ENCODE measurements around the gene NKIRAS2. TPM values are rescaled to one million over a fixed set of nuclear protein-coding genes. Genes with fewer than 3 reads are reported as not detected.

Gene NKIRAS2
- total RNA-seq, 2 donors from 2014 or later = 48.0 to 51.2 TPM

DNA sequence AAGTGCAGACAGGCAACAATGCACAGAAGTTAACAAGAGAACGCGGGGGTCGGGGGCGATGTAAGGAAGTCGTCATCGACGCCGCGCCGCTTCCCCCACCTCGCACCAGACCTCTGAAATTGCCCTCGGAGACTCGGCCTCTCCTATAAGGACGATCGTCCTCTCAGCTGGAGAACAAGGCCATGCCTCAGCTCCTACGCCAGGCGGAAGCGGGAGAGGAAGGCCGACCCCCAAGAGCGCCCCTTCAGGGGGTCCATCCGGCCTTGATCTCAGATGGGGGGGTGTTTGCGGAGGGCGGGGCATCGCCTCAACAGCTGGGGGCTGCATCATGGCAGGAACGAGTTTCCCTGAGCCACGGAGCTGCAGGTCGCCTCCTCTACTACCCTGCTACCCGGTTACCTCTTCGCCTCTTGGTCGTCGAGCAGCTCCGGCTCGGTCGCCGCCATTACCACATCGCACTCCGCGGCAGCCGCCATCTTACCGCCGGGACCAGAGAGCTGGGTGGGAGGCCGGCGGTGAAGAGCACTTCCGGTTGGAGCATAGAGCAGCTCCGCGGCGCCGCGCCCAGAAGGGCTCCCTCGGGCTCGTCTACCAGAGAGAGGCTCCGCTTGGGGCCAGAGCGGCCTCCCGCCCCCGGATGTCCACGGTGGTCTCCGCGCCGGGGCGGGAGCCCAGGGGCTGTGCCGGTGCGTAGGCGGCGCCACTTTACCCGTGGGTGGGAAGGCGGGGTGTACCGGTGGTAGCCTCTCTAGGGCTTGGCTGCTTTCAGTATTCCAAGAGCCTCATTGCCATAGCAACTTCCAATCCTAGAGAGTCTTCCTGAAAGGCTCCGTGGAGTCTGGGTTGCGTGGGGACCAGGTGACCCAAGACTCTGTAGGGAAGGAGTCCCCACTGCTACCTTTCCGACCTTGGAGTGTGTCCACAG is 2.7 kb upstream of the NKIRAS2 start, which contains the start of gene DNAJC7:
TSS of gene DNAJC7 (minus strand) at position 499 of the 925 bp plus-strand sequence. CDS start at position 476, 23 bp downstream.
- H3K4me3 Mint-ChIP-seq = peak within 1 kb of the TSS; percentile 90
- Histone ChIP-seq H3K9ac (ENCODE audit: extremely low read depth, low read length, poor library complexity, severe bottlenecking) (peak within 1 kb of the TSS; percentile 96), H3K9me3 (ENCODE audit: control insufficient read depth, low read length) (no peaks in the 10 kb centered on the region), H3K4me1 (ENCODE audit: control insufficient read depth, insufficient read depth, low read length) (peaks cover 7% of the 10 kb centered on the region), H3K27me3 (ENCODE audit: control insufficient read depth, insufficient read depth, low read length, poor library complexity, severe bottlenecking) (no peaks in the 10 kb centered on the region), H3K27ac (ENCODE audit: low read depth, low read length) (peak within 1 kb of the TSS; percentile 92), H3K4me3 (ENCODE audit: low read length) (peak within 1 kb of the TSS; percentile 99), H3K36me3 (ENCODE audit: control insufficient read depth, insufficient read depth, low read length) (peaks cover 17% of the 10 kb centered on the region)
- H3K4me1 Mint-ChIP-seq = peaks cover 33% of the 10 kb centered on the region
- peak within 1 kb of the TSS; percentile 99 for H3K27ac Mint-ChIP-seq
- peaks cover 15% of the 10 kb centered on the region for H3K36me3 Mint-ChIP-seq (ENCODE audit: low read depth)
- H3K9me3 Mint-ChIP-seq = no peaks in the 10 kb centered on the region
- TF ChIP-seq, protein P1, sequence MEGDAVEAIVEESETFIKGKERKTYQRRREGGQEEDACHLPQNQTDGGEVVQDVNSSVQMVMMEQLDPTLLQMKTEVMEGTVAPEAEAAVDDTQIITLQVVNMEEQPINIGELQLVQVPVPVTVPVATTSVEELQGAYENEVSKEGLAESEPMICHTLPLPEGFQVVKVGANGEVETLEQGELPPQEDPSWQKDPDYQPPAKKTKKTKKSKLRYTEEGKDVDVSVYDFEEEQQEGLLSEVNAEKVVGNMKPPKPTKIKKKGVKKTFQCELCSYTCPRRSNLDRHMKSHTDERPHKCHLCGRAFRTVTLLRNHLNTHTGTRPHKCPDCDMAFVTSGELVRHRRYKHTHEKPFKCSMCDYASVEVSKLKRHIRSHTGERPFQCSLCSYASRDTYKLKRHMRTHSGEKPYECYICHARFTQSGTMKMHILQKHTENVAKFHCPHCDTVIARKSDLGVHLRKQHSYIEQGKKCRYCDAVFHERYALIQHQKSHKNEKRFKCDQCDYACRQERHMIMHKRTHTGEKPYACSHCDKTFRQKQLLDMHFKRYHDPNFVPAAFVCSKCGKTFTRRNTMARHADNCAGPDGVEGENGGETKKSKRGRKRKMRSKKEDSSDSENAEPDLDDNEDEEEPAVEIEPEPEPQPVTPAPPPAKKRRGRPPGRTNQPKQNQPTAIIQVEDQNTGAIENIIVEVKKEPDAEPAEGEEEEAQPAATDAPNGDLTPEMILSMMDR (conservative IDR thresholded peaks at IDR 0.05) = no peak
- WGBS, 2 experiments (ENCODE audit: insufficient coverage in 1 of 2, insufficient read length in 1 of 2) = 0% methylated on average over 4 to 70 of the region's 70 CpGs
- H3K27me3 Mint-ChIP-seq (ENCODE audit: insufficient read depth) = no peaks in the 10 kb centered on the region
- DNase-seq = peak; percentile 98

DNA sequence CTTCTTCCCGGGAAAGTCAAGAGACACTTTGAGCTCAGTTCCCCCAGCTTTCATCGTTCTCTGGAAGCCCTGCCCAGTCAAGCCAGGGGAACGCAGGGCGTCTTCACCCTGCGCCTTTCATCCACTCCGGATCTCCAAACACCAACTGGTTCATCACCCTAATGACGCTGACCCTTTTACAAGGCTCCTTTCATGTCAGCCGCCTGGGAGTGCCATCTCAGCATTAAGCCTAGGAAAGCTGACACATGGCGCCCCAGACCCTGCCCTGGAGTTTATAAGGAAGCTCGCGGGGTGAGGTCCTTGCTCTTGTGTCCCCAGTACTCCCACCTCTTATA is 2.1 kb upstream of the NKIRAS2 start:
- no peaks in the 10 kb centered on the region for H3K9me3 ChIP-seq (ENCODE audit: control insufficient read depth, low read length)
- Mint-ChIP-seq H3K36me3 (ENCODE audit: low read depth) (peaks cover 20% of the 10 kb centered on the region), H3K27me3 (ENCODE audit: insufficient read depth) (no peaks in the 10 kb centered on the region), H3K4me3 (peak overlapping the region; percentile 90), H3K27ac (peak overlapping the region; percentile 99), H3K4me1 (peaks cover 28% of the 10 kb centered on the region), H3K9me3 (no peaks in the 10 kb centered on the region)
- peaks cover 7% of the 10 kb centered on the region for H3K4me1 ChIP-seq (ENCODE audit: control insufficient read depth, insufficient read depth, low read length)
- H3K4me3 ChIP-seq (ENCODE audit: low read length) = peak overlapping the region; percentile 99
- no peaks in the 10 kb centered on the region for H3K27me3 ChIP-seq (ENCODE audit: control insufficient read depth, insufficient read depth, low read length, poor library complexity, severe bottlenecking)
- H3K27ac ChIP-seq (ENCODE audit: low read depth, low read length) = peak overlapping the region; percentile 92
- peaks cover 24% of the 10 kb centered on the region for H3K36me3 ChIP-seq (ENCODE audit: control insufficient read depth, insufficient read depth, low read length)
- WGBS, 2 experiments (ENCODE audit: insufficient coverage in 1 of 2, insufficient read length in 1 of 2) = 11 to 28% methylated on average over 10 to 11 of the region's 11 CpGs
- H3K9ac ChIP-seq (ENCODE audit: extremely low read depth, low read length, poor library complexity, severe bottlenecking) = peak overlapping the region; percentile 96
- no peak for DNase-seq
- TF ChIP-seq, protein P1 (conservative IDR thresholded peaks at IDR 0.05) = no peak

DNA sequence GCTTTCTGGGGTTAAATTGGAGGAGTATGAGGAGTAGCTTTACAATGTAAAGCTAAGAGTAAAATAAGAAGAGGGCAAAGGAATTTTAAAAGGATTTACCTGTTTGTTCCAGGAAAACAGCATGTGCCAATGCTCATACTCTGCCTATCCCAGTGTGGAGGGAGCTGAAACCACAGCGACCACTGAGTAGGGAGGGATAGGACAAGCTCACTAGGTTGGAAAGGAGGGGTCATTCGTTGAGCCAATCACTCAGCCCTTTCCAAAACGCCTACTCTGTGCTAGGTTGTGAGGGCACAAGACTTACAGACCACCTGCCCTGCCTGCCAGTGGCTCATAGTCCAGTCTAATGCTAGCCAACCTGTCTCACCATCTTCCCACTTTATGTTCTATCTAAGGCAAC is 1.6 kb upstream of the NKIRAS2 start:
- Histone ChIP-seq H3K4me3 (ENCODE audit: low read length) (peak overlapping the region; percentile 99), H3K9ac (ENCODE audit: extremely low read depth, low read length, poor library complexity, severe bottlenecking) (peak overlapping the region; percentile 96), H3K9me3 (ENCODE audit: control insufficient read depth, low read length) (no peaks in the 10 kb centered on the region), H3K4me1 (ENCODE audit: control insufficient read depth, insufficient read depth, low read length) (peaks cover 7% of the 10 kb centered on the region), H3K36me3 (ENCODE audit: control insufficient read depth, insufficient read depth, low read length) (peaks cover 28% of the 10 kb centered on the region), H3K27me3 (ENCODE audit: control insufficient read depth, insufficient read depth, low read length, poor library complexity, severe bottlenecking) (no peaks in the 10 kb centered on the region), H3K27ac (ENCODE audit: low read depth, low read length) (no peak overlapping the region)
- peak; percentile 87 for DNase-seq
- TF ChIP-seq, protein P1 (conservative IDR thresholded peaks at IDR 0.05) = no peak
- peak overlapping the region; percentile 99 for H3K27ac Mint-ChIP-seq
- peaks cover 24% of the 10 kb centered on the region for H3K36me3 Mint-ChIP-seq (ENCODE audit: low read depth)
- no peaks in the 10 kb centered on the region for H3K9me3 Mint-ChIP-seq
- WGBS, 2 experiments (ENCODE audit: insufficient coverage in 1 of 2, insufficient read length in 1 of 2) = 50 to 67% methylated on average over 1 to 3 of the region's 3 CpGs
- peak overlapping the region; percentile 90 for H3K4me3 Mint-ChIP-seq
- no peaks in the 10 kb centered on the region for H3K27me3 Mint-ChIP-seq (ENCODE audit: insufficient read depth)
- peaks cover 24% of the 10 kb centered on the region for H3K4me1 Mint-ChIP-seq

Data from endodermal cell (in vitro differentiated cells).